Subcutaneous abdominal adipose tissue (tissue), 5 donors: ENCODE measurements around the gene H2AZ1.

Experiments
- H3K27ac ChIP-seq: one replicate; pipeline ENCODE4 v1.7.0; 2013; ENCODE audit warnings: low read depth, mild to moderate bottlenecking, inconsistent platforms, low read length, moderate library complexity
- H3K27me3 ChIP-seq, 5 donors: one replicate each; pipeline ENCODE4 v1.7.0; 2013; ENCODE audit warnings: low read length in 5 of 5, inconsistent platforms in 1 of 5; ENCODE audit not compliant: control insufficient read depth in 5 of 5, insufficient read depth in 4 of 5
- H3K36me3 ChIP-seq, 5 donors: one replicate each; pipeline ENCODE4 v1.7.0; 2013; ENCODE audit warnings: low read length in 5 of 5; ENCODE audit not compliant: control insufficient read depth in 5 of 5, insufficient read depth in 5 of 5
- H3K4me1 ChIP-seq, 5 donors: one replicate each; pipeline ENCODE4 v1.7.0; 2013; ENCODE audit warnings: low read length in 5 of 5, mild to moderate bottlenecking in 3 of 5, moderate library complexity in 1 of 5; ENCODE audit not compliant: control insufficient read depth in 5 of 5, insufficient read depth in 5 of 5
- H3K4me3 ChIP-seq, 5 donors: one replicate each; pipeline ENCODE4 v1.7.0; 2013; ENCODE audit warnings: low read length in 5 of 5, low read depth in 1 of 5
- H3K9ac ChIP-seq, 5 donors: one replicate each; pipeline ENCODE4 v1.7.0; 2013; ENCODE audit warnings: low read length in 5 of 5, mild to moderate bottlenecking in 4 of 5, moderate library complexity in 3 of 5
- H3K9me3 ChIP-seq, 5 donors: one replicate each; pipeline ENCODE4 v1.7.0; 2013; ENCODE audit warnings: low read length in 5 of 5; ENCODE audit not compliant: control insufficient read depth in 5 of 5
- donor health status: healthy.
- donor health status: healthy.
- donor health status: healthy.
- donor health status: healthy.
- donor health status: healthy.

The H2AZ1 gene

GRCh38 chr4:99946356-99947189 is 3.5 kb downstream of the H2AZ1 start, which contains the start of gene DNAJB14:
Gene DNAJB14 (minus strand): TSS chr4:99946618. CDS start chr4:99946571, 47 bp downstream.
- Histone ChIP-seq H3K27me3 (no peaks in the 10 kb centered on the region), H3K4me1 (peaks cover 10 to 46% (median 36%) of the 10 kb centered on the region in 5 donors), H3K9ac (peak within 1 kb of the TSS; percentile 68 to 92 (median 86)), H3K36me3 (no peaks in the 10 kb centered on the region), H3K27ac (peak within 1 kb of the TSS; percentile 83), H3K9me3 (no peaks in the 10 kb centered on the region), H3K4me3 (peak within 1 kb of the TSS; percentile 67 to 89 (median 86))

DNA sequence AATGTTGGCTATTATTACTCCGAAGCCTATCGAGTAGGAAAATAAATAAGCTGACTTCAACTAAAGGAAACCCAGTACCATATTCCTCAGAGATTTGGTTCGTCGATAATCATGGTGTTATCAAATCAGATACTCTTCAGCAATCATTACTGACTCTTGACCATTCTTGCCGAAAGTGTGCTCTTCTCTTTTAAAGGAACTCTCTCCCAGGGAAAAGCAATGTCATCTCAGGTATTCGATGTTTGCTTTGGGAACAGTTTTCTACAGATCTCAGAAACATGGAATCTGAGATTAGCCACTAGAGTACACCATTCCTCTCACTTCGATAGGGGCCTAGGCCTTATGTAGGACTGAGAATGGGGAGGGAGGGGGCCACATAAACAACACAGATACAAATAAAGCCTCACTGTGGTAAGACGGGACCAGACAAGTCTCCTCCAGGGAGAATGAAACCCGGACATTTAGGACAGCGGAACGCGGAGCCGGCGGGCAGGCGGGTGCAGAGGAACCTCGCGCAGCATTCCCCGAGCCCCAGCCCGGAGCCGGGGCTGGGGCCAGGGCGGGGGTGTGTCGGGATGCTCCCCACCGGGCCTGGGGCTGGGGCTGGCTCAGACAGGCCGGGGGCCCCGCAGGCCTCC is 4.2 kb downstream of the H2AZ1 start:
- Histone ChIP-seq H3K9me3 (no peaks in the 10 kb centered on the region), H3K9ac (peak overlapping the region; percentile 39 to 92 (median 86)), H3K27me3 (no peaks in the 10 kb centered on the region), H3K27ac (peak overlapping the region; percentile 59), H3K36me3 (no peaks in the 10 kb centered on the region), H3K4me1 (peaks cover 7 to 41% (median 32%) of the 10 kb centered on the region in 5 donors), H3K4me3 (peak overlapping the region; percentile 67 to 89 (median 86))

DNA sequence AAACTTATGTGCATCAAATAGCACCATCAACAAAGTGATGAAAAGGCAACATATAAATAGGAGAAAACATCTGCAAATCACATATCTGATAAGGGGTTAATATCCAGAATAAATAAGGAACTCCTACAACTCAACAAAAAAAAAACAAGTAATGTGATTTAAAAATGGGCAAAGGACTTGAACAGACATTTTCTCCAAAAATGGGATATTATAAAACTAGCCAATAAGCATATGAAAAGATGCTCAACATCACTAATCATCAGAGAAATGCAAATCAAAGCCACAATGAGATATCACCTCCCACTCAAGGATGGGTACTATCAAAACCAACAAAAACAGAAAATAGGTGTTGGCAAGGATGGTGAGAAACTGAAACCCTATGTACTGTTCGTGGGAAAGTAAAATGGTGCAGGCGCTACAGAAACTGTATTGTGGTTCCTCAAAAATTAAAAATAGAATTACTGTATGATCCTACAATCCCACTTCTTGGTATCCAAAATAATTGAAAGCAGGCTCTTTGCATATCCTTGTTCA is 6.1 kb downstream of the H2AZ1 start:
- no peak overlapping the region for H3K4me3 ChIP-seq

DNA sequence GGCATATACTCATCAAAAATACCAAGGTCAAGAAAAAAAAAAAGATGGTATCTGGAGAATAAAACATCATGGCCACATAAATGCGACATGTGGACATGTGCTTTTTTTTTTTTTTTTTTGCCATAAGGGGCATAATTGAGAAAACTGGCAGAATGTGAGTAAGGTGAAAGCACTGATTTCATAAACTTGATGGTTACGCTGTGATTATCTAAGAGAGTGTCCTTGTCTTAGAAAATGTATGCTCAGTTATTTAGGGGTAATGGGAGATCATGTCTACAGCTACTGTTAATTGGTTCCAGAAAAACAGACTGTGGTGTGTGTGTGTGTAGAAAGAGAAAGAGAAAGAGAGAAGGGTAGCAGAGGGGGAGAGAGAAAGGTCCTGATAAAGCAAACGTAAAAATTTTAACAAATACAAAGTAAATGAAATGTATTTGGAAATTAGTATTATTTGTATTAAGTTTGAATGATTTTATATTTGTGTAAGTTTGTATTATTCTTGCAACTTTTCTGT is 11.8 kb downstream of the H2AZ1 start:
- Histone ChIP-seq H3K36me3 (peaks cover 0 to 9% (median 0%) of the 10 kb centered on the region in 5 donors), H3K9me3 (peaks cover 5 to 23% (median 16%) of the 10 kb centered on the region in 5 donors), H3K27ac (no peak overlapping the region), H3K4me3 (no peak overlapping the region), H3K4me1 (no peaks in the 10 kb centered on the region), H3K9ac (no peak overlapping the region), H3K27me3 (no peaks in the 10 kb centered on the region)

More for the DNA sequence above, 6.1 kb downstream of the H2AZ1 start:
- Histone ChIP-seq H3K27me3 (no peaks in the 10 kb centered on the region), H3K27ac (no peak overlapping the region), H3K9ac (no peak overlapping the region), H3K9me3 (no peaks in the 10 kb centered on the region), H3K4me1 (peaks cover 7 to 32% (median 27%) of the 10 kb centered on the region in 5 donors), H3K36me3 (no peaks in the 10 kb centered on the region)

- H3K4me1 ChIP-seq: no peaks in the 10 kb centered on the region
- H3K9ac ChIP-seq: no peak overlapping the region
- no peak overlapping the region for H3K27ac ChIP-seq
- peaks cover 0 to 9% (median 0%) of the 10 kb centered on the region in 5 donors for H3K36me3 ChIP-seq
- no peaks in the 10 kb centered on the region for H3K27me3 ChIP-seq
- H3K9me3 ChIP-seq: peaks cover 5 to 25% (median 16%) of the 10 kb centered on the region in 5 donors
- H3K4me3 ChIP-seq: no peak overlapping the region
Measured at GRCh38 chr4:99934891-99935290, 15.2 kb downstream of the H2AZ1 start.

DNA sequence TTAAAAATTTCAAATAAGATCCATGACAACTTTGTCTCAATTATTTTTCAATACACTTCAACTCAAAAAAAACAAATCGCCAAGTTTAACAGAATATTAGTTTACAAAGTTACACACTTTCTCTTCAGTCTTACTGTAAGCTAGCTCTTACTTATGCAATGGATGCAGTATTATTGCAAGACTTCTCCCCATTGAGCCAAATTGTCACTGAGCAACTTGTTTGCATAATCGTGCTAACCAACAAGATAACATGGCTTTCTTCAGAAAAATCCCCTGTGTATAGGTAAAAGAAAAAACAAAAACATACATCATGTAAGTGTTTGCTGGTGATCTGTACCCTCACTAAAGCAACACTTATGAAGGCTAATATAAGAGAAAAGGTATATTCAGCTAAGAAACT is 22.5 kb downstream of the H2AZ1 start:
- no peaks in the 10 kb centered on the region for H3K27me3 ChIP-seq
- H3K36me3 ChIP-seq: peaks cover 5 to 16% (median 7%) of the 10 kb centered on the region in 5 donors
- no peak overlapping the region for H3K4me3 ChIP-seq

GRCh38 chr4:99921174-99921573 is 28.9 kb downstream of the H2AZ1 start:
- H3K4me1 ChIP-seq: peaks cover 0 to 4% (median 0%) of the 10 kb centered on the region in 5 donors
- peaks cover 0 to 6% (median 0%) of the 10 kb centered on the region in 5 donors for H3K9me3 ChIP-seq
- H3K9ac ChIP-seq: no peak overlapping the region
- peaks cover 13 to 35% (median 21%) of the 10 kb centered on the region in 5 donors for H3K36me3 ChIP-seq
- H3K27me3 ChIP-seq: no peaks in the 10 kb centered on the region
- no peak overlapping the region for H3K4me3 ChIP-seq
- no peak overlapping the region for H3K27ac ChIP-seq

More for the DNA sequence above, 22.5 kb downstream of the H2AZ1 start:
- Histone ChIP-seq H3K9me3 (no peaks in the 10 kb centered on the region), H3K4me1 (peaks cover 0 to 8% (median 0%) of the 10 kb centered on the region in 5 donors), H3K27ac (peak overlapping the region; percentile 13), H3K9ac (no peak overlapping the region)

DNA sequence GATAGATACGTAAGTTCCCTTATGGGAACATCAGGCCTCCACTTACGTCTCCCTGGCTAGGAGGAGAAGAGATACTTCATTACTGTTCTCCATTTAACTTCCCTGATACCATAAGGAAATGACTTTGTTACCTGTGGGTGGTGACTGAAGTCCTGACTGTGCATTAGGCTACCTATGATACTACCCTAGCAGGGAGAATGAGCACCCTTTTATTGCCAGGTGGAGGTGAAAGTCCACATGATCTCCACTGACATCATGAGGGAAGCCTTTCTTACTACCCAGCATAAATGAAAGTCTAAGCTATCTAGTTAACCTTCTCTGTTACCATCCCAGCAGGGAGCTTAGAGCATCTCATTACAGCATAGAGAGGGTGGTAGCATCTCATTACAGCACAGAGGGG is 31.4 kb downstream of the H2AZ1 start:
- H3K27ac ChIP-seq: no peak overlapping the region

DNA sequence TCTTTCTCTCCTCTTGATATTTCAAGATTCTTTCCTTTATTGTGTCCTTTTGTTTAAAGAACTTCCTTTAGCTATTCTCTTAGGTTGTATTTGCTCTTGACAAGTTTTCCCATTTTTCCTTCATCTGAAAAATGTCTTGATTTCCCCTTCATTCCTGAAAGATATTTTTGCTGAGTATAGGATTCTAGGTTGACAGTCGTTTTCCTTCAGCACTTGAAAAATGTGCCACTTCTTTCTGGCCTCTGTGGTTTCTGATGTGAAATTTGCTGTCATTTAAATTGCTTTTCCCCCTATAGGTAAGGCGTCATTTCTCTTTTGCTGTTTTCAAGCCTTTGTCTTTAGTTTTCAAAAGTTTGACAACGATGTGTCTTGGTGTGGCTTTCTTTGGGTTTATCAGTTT is 32.5 kb downstream of the H2AZ1 start:
- Histone ChIP-seq H3K4me1 (peaks cover 0 to 4% (median 0%) of the 10 kb centered on the region in 5 donors), H3K27me3 (no peaks in the 10 kb centered on the region), H3K27ac (no peak overlapping the region), H3K4me3 (no peak overlapping the region), H3K9ac (no peak overlapping the region), H3K36me3 (peaks cover 11 to 19% (median 16%) of the 10 kb centered on the region in 5 donors), H3K9me3 (peaks cover 0 to 6% (median 0%) of the 10 kb centered on the region in 5 donors)

More for the DNA sequence above, 31.4 kb downstream of the H2AZ1 start:
- Histone ChIP-seq H3K27me3 (no peaks in the 10 kb centered on the region), H3K4me3 (no peak overlapping the region), H3K36me3 (peaks cover 11 to 28% (median 20%) of the 10 kb centered on the region in 5 donors), H3K9me3 (peaks cover 0 to 6% (median 0%) of the 10 kb centered on the region in 5 donors), H3K9ac (no peak overlapping the region), H3K4me1 (peaks cover 0 to 4% (median 0%) of the 10 kb centered on the region in 5 donors)
